GM23338 (cell line): ENCODE results near the gene PPM1N. TPM values are rescaled to one million over a fixed set of nuclear protein-coding genes. Genes with fewer than 3 reads are reported as not detected.

Source experiments
- ATAC-seq: fragments of 200-7000 bp; cut with Tn5 transposase; 3 replicates; pipeline ENCODE4 v1.9.1; 2020
- DNase-seq: peaks from one replicate; pipeline ENCODE4 v3.0.0-alpha.2; 2015; ENCODE audit warnings: low spot score
- H2AFZ ChIP-seq: fragments of 200-600 bp; sonication (generic); 2 replicates; pipeline ENCODE4 v1.8.0; 2016; ENCODE audit warnings: antibody characterized with exemption, mild to moderate bottlenecking, moderate library complexity
- H3F3A ChIP-seq: fragments of 200-600 bp; sonication (generic); replicated peaks from 2 replicates; pipeline ENCODE4 v1.8.0; 2017; ENCODE audit warnings: antibody characterized with exemption, mixed run types, low read depth
- H3K27ac ChIP-seq: fragments of 200-600 bp; sonication (generic); 2 replicates; pipeline ENCODE4 v1.6.1; 2016; ENCODE audit warnings: low read depth
- H3K27me3 ChIP-seq: fragments of 200-600 bp; sonication (generic); 2 replicates; pipeline ENCODE4 v1.8.0; 2016; ENCODE audit warnings: mild to moderate bottlenecking, mixed run types, moderate library complexity; ENCODE audit not compliant: insufficient read depth
- H3K36me3 ChIP-seq: fragments of 200-600 bp; sonication (generic); 2 replicates; pipeline ENCODE4 v1.8.0; 2016; ENCODE audit warnings: mild to moderate bottlenecking; ENCODE audit not compliant: insufficient read depth
- H3K4me1 ChIP-seq: fragments of 200-600 bp; sonication (generic); 2 replicates; pipeline ENCODE4 v1.8.0; 2016; ENCODE audit warnings: mild to moderate bottlenecking, moderate library complexity; ENCODE audit not compliant: insufficient read depth
- H3K4me2 ChIP-seq: fragments of 200-600 bp; sonication (generic); 2 replicates; pipeline ENCODE4 v1.7.1; 2017; ENCODE audit warnings: mixed run types
- H3K4me3 ChIP-seq: fragments of 200-600 bp; sonication (generic); 2 replicates; pipeline ENCODE4 v1.6.1; 2016; ENCODE audit warnings: mixed run types
- H3K79me2 ChIP-seq: fragments of 200-600 bp; sonication (generic); replicated peaks from 2 replicates; pipeline ENCODE4 v1.8.0; 2017; ENCODE audit warnings: mild to moderate bottlenecking; ENCODE audit not compliant: insufficient read depth
- H3K9me2 ChIP-seq: fragments of 200-600 bp; sonication (generic); 2 replicates; pipeline ENCODE4 v1.8.0; 2017; ENCODE audit not compliant: insufficient read depth
- H4K20me1 ChIP-seq: fragments of 200-600 bp; sonication (generic); replicated peaks from 2 replicates; pipeline ENCODE4 v1.8.0; 2017; ENCODE audit warnings: mild to moderate bottlenecking; ENCODE audit not compliant: insufficient read depth
- H3K27ac Mint-ChIP-seq: 2 replicates; pipeline ENCODE4 v1.8.0; 2020; ENCODE audit warnings: inconsistent platforms, mild to moderate bottlenecking, moderate library complexity, mixed read lengths
- H3K27me3 Mint-ChIP-seq: 3 replicates; pipeline ENCODE4 v1.8.0; 2022; ENCODE audit warnings: low read depth, mild to moderate bottlenecking, moderate library complexity, mixed read lengths, inconsistent platforms; ENCODE audit not compliant: insufficient read depth, poor library complexity
- H3K36me3 Mint-ChIP-seq: 3 replicates; pipeline ENCODE4 v1.8.0; 2021; ENCODE audit warnings: low read depth, mild to moderate bottlenecking, inconsistent platforms, moderate library complexity, mixed read lengths
- H3K4me1 Mint-ChIP-seq: 3 replicates; pipeline ENCODE4 v1.8.0; 2020; ENCODE audit warnings: mild to moderate bottlenecking, inconsistent platforms, mixed read lengths
- H3K4me3 Mint-ChIP-seq: 3 replicates; pipeline ENCODE4 v1.8.0; 2021; ENCODE audit warnings: moderate library complexity, mild to moderate bottlenecking, inconsistent platforms, mixed read lengths
- H3K9me3 Mint-ChIP-seq: 3 replicates; pipeline ENCODE4 v1.8.0; 2020; ENCODE audit warnings: moderate library complexity, mild to moderate bottlenecking, inconsistent platforms, mixed read lengths
- EZH2 ChIP-seq: fragments of 200-600 bp; sonication (generic); IDR thresholded peaks from one replicate; pipeline ENCODE4 v1.8.0; 2017; ENCODE audit warnings: antibody characterized with exemption, mild to moderate bottlenecking, low read depth; ENCODE audit not compliant: unreplicated experiment
- REST ChIP-seq: IDR thresholded peaks from one replicate; pipeline ENCODE4 v1.6.1; 2018; ENCODE audit warnings: antibody characterized with exemption; ENCODE audit not compliant: unreplicated experiment
- ZNF331 ChIP-seq: fragments of 250-450 bp; sonication (Bioruptor Pico); IDR thresholded peaks from 2 replicates; pipeline ENCODE4 v1.5.0; 2020; ENCODE audit warnings: low read depth, mild to moderate bottlenecking, moderate library complexity
- ZNF462 ChIP-seq: fragments of 250-450 bp; sonication (Bioruptor Pico); IDR thresholded peaks from 2 replicates; pipeline ENCODE4 v1.5.0; 2020; ENCODE audit warnings: mild to moderate bottlenecking, moderate library complexity
- polyA plus RNA-seq: library from polyadenylated mRNA; unstranded; fragments of >200 nt; fragmentation: Nextera tagmentation; extraction: Ambion mirVana; gene quantifications from 2 replicates; pipeline ENCODE4 v1.2.1, GENCODE V29; 2016
- total RNA-seq: library from RNA; depleted of rRNA; stranded (reverse); fragments of >200 nt; shearing (Covaris generic); gene quantifications from 2 replicates; pipeline ENCODE4 v1.2.3, GENCODE V29; 2014

Gene PPM1N
- total and polyA plus RNA-seq, 2 experiments from 2014 or later: 15.2 to 25.1 TPM

DNA sequence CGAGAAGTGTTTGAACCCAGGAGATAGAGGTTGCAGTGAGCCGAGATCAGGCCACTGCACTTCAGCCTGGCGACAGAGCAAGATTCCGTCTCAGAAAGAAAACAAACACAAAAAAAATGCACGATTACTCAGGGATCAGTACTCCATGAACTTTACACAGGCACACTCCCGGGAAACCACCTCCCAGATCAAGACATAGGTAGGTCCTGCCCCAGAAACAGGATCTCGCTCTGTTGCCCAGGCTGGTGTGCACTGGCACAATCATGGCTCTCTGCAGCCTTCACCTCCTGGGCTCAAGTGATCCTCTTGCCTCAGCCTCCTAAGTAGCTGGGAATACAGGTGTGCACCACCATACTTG lies 20.2 kb downstream of the PPM1N start:
- H3K4me1 ChIP-seq: peaks cover 4% of the 10 kb centered on the region; the same call in 1 of the 2 replicates
- H3K9me2 ChIP-seq: no peaks in the 10 kb centered on the region
- H3K79me2 ChIP-seq: peaks cover 47% of the 10 kb centered on the region
- Mint-ChIP-seq H3K27ac (no peak overlapping the region), H3K4me3 (no peak overlapping the region), H3K27me3 (peaks cover 11% of the 10 kb centered on the region), H3K4me1 (peaks cover 7% of the 10 kb centered on the region; the same call in 2 of the 3 replicates), H3K36me3 (peaks cover 35% of the 10 kb centered on the region), H3K9me3 (no peaks in the 10 kb centered on the region; the same call in 2 of the 3 replicates)
- DNase-seq: no peak
- TF ChIP-seq ZNF462 (no peak), EZH2 (no peak), ZNF331 (CRISPR knock-in tag) (no peak), REST (no peak)
- peaks cover 7% of the 10 kb centered on the region for H3K36me3 ChIP-seq
- no peak overlapping the region for H3K4me3 ChIP-seq
- H3K27ac ChIP-seq: no peak overlapping the region
- H2AFZ ChIP-seq: no peak overlapping the region
- H3K4me2 ChIP-seq: no peak overlapping the region
- H4K20me1 ChIP-seq: peaks cover 39% of the 10 kb centered on the region
- no peaks in the 10 kb centered on the region for H3K27me3 ChIP-seq
- 0 out of 2 replicates have a peak, but pooled peaks cover 10% of the 10 kb centered on the region for H3F3A ChIP-seq
- no peak for ATAC-seq
